Stimulated activated naive CD4-positive, alpha-beta T cell (primary cell): ENCODE results near the gene IPO7.
A peak's percentile ranks its signal among the peaks of the same experiment; 100 is the strongest.
"Not testable (repeated sequence)": the region's sequence is repeated elsewhere in the genome, so short reads cannot be mapped to it uniquely, and the experiment has no call there.

Experiments
- DNase-seq, 6 experiments: peaks; one replicate each; lab custom pipeline; 2025; lab: John Stamatoyannopoulos, UW

Gene IPO7

GRCh38 chr11:9397746-9398680 is 13.6 kb downstream of the IPO7 start:
- no peak for DNase-seq

GRCh38 chr11:9399466-9399865 is 15.0 kb downstream of the IPO7 start:
- DNase-seq: no peak

GRCh38 chr11:9401884-9402283 is 17.4 kb downstream of the IPO7 start:
- DNase-seq: not testable (repeated sequence)

GRCh38 chr11:9428706-9429105 is 44.3 kb downstream of the IPO7 start:
- DNase-seq: no peak

DNA sequence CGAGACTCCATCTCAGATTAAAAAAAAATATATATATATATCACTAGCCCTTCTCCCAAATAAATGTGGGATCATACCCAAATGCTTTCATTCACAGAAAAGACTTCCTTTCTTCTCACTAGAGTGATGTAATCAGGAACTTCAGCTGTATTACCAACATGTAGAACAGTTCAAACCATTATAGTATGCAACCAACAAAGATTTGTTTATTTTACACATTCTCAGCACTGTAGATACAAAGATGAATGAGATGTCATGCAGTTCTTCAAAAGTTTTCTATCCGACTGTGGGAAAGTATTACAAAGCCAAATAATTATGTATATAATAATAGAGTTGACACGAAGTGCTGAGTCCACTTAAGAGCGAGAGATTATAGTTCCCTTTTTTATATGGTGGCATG is 54.2 kb downstream of the IPO7 start:
- DNase-seq: no peak

GRCh38 chr11:9446230-9446629 is 61.8 kb downstream of the IPO7 start:
- DNase-seq: no peak

- DNase-seq: no peak
Measured at GRCh38 chr11:9448576-9449352, 64.3 kb downstream of the IPO7 start.

DNA sequence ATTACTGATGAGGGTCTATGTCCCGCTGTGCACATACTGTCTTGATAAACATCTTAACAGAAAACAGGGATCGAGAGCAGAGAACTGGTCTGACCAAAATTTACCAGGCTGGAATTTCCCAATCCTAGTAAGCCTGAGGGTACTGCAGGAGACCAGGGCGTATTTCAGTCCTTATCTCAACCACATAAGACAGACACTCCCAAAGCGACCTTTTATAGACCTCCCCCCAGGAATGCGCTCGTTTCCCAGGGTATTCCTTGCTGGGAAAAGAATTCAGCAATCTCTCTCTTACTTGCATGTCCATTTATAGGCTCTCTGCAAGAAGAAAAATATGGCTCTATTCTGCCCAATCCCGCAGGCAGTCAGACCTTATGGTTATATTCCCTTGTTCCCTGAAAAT is 67.6 kb downstream of the IPO7 start:
- DNase-seq: not testable (repeated sequence)

DNA sequence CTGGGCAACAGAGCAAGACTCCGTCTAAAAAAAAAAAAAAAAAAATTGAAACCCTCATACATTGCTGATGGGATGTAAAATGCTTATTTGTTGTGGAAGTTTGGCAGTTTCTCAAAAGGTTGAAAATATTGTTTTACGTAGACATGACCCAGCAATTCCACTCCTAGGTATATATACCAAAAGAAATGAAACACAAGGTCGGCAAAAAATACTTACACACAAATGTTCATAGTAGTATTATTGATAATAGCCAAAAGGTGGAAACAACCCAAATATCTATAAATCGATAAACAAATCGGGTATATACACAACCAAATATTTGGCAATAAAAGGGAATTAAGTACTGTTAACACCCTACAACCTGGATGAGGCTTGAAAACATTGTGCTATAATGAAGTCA is 71.3 kb downstream of the IPO7 start:
- no peak for DNase-seq

DNA sequence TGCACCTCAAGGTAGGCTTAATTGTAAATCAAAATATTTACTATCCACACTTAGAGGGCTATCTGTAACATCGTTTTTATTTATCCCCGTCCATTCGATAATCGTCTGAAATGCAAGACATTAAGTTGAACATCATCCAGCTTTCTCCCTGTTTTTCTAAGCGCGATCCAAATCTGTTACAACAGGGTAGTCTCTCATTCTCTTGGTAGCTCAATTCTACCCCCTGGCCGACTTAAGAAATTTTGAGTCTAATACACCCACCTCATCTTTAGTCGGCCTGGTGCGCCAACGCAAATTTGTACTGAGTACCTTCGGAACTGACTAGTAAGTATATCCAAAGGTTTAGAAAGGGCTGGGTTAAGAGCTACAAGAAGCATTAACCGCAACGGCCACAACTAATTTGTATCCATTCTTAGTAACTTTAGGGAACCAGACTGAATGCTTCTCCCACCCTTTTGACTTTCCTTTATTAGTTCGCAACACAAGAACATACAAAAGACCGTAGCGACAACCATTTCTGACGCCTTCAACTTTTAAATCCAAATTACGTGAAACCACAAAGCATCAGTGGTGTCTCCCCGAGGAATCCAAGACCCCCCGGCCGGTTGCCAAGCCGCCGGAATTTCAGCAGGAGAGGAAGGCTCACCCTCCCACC is 75.3 kb downstream of the IPO7 start:
- peak in 1 of 6 experiments; percentile 62 for DNase-seq

- DNase-seq: peak; percentile 98 to 100 (median 100)
Measured at GRCh38 chr11:9460322-9461062, 76.0 kb downstream of the IPO7 start, which contains the start of gene ZNF143. ZNF143 (plus strand) TSS chr11:9461012; CDS start chr11:9471309, 10,297 bp downstream.

GRCh38 chr11:9461063-9461759 is 76.8 kb downstream of the IPO7 start:
- DNase-seq: peak in 5 of 6 experiments; percentile 71 to 93 (median 78)

- peak in 3 of 6 experiments; percentile 6 to 50 (median 35) for DNase-seq
Measured at GRCh38 chr11:9461760-9462134, 77.3 kb downstream of the IPO7 start.

- no peak for DNase-seq
Measured at GRCh38 chr11:9462172-9462799, 77.8 kb downstream of the IPO7 start.

GRCh38 chr11:9462806-9463537 is 78.5 kb downstream of the IPO7 start:
- no peak for DNase-seq

DNA sequence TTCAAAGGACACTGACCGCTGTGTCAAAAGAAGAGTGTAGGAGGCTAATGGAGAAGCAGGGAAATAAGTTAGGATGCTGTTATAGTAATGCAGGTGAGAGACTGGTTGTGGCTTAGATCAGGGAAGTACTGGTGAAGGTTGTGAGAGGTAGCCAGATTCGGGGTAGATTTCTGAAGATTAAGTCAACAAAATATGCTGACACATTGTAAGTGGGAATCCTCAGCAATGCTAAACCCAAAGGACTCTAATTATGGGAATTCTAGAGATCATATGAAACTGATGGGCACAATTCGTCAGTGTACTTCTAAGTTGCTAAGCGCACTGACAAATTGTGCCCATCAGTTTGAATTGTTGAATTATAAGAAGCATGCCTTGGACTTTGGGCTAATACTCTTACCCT is 86.3 kb downstream of the IPO7 start:
- no peak for DNase-seq

- DNase-seq: no peak
Measured at GRCh38 chr11:9473408-9473807, 89.0 kb downstream of the IPO7 start.

DNA sequence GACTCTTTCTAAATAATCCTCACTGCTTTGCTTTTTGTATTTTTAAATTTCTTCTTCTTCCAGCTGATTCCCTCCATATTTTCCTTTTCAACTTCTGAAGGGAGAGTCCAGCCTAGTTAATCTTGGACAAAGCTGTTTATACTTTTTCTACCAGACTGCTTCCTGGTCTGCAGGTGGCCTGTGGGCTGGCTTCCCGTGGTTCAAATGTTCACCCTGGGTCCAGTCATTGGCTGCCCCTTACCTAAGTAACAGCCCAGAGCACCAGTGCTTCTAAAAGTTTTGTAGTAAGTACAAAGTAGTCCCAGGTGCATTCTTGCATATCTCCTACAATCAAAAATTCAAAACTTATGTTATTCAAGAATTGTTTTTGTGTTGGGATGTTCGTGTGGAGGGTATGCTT is 95.4 kb downstream of the IPO7 start:
- no peak for DNase-seq

GRCh38 chr11:9489080-9489765 is 104.8 kb downstream of the IPO7 start:
- DNase-seq: no peak
